CD4-positive, alpha-beta T cell treated with Interleukin-4 for 1 hour (primary cell): ENCODE results near the gene SRR.
A peak's percentile ranks its signal among the peaks of the same experiment; 100 is the strongest.
"Not testable (repeated sequence)": the region's sequence is repeated elsewhere in the genome, so short reads cannot be mapped to it uniquely, and the experiment has no call there.

Experiments
- DNase-seq, 2 donors: peaks; one replicate each; pipeline ENCODE4 v3.0.0-alpha.2; 2020 to 2022

Gene SRR

DNA sequence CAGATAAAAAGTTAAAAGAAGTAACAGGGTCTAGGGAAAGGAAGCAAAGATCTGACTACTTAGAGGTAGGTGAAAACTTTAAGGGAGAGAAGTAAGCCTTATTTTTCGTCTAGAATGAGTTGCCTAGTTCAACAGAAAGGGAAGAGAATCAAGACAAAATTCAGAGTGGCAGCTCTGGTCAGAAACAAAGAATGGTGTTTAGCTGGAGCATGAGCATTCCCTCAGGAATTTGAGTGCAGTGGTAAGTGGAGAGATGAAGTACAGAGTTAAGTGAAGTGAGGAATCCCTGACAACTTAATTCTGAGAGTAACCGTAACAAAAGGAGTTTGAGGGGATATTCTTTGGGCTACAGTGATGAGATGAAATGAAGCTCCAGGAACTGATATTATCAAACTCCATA is 11.7 kb upstream of the SRR start:
- DNase-seq = no peak

DNA sequence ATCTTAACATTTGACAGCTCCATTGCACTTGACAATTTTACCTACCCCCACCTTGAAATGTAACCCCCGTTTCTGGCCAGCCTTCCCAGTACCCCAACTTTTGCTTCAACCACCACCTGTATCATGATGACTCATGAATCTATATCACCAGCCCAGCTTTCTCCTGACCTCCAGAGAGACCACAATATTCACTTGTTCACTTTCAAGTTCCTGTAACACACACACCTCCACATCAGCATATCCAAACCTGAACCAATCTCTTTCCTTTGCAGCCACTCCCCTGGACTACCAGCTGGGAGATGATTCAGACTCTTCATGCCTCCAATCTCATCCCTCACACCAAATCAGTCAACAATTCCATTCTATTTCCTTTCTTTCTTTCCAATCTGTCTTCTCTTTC is 8.2 kb upstream of the SRR start:
- DNase-seq = no peak

DNA sequence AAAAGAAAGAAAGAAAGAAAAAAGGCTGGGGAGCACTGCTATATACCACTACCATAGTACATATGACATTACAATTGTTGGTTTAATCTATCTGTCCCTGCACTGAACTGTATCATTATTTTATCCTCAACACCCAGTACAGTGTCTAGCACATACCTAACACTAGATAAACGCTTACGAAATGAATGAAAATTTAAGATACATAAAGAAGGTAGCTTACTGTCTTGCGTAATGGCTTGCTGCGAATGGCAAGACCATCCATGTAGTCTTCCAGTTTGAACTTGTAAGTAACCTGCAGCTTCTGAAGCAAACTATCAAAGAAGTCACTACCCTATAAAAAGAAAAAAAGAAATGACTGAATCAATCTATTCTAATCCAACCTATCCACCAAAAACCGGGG is 6.7 kb upstream of the SRR start:
- no peak for DNase-seq

DNA sequence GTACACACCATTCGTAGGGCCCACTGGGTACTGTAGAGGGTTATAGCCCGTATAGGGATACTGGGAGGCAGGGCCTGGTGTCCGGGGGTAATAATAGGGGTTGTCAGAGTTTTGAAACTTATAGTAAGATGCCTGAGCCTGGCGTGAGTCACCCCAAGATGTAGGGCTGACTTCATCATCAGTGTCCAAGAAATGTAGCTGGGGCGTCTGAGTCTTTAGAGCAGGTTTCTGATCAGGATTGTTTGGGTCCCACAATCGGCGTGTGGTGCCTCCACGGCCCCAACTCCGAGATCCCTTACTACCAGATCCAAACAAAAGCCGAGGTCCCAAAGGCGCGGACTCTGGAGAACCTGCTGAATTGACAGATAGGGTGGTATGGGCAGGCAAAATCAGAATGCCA is 4.6 kb upstream of the SRR start:
- no peak for DNase-seq

DNA sequence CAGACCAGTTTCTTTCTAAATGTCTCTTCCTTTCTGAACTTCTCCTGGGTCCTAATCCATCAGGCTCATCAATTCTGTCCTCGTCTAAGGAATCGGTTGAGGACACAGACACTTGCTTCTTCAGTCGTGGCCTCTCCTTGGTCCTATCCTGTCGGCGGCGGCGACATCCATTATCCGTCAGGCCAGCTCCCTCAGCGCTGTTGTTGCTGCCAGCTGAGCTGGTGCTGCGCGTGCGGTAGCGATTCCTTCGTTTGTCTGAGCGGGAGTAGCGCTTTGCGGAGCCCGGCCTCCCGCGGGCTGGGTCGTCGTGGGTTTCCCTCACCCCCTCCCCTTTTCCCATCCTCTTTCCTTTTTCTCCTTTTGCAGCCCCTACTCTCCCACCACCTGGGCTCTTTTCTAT is 4.0 kb upstream of the SRR start:
- DNase-seq = no peak

DNA sequence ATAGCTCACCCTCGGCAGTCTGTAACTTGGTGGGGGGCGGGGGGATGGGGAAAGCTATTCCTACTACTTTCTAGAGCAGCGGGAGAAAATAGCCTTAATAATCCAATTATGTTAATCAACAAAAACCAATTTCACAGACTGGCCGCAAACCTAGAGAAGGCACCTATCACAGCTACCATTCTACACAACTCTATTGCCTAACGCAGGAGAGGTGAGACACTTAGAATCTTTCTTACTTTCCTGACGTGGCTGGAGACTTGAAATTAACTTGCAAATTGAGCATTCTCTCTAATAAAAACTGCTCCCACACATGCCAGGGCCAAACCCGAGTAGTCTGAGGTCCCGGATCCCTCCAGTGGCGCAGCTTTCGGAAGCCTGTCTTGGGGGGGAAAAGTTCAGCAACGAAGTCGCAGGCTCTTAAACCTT is 959 bp upstream of the SRR start:
- DNase-seq = peak in 1 of 2 donors; percentile 25

DNA sequence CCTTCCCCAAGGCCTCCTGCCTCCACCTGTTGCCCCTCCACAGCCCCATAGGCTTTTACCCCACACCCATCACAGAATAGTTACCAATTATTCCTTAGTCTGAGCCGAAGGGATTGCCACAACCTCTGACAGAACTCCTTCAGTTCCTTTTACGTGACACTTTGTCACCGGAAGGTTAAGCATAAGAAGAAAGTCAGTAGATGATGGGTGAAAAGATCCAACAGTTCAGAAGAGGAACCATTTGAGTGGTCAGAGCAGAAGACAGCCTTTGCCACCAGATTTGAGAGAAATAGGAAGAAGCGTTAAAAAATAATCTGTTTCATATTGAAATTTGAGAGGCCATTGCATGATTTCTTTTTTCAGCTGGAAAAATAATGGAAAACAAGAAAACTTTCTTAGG is 1.2 kb downstream of the SRR start:
- DNase-seq = no peak

DNA sequence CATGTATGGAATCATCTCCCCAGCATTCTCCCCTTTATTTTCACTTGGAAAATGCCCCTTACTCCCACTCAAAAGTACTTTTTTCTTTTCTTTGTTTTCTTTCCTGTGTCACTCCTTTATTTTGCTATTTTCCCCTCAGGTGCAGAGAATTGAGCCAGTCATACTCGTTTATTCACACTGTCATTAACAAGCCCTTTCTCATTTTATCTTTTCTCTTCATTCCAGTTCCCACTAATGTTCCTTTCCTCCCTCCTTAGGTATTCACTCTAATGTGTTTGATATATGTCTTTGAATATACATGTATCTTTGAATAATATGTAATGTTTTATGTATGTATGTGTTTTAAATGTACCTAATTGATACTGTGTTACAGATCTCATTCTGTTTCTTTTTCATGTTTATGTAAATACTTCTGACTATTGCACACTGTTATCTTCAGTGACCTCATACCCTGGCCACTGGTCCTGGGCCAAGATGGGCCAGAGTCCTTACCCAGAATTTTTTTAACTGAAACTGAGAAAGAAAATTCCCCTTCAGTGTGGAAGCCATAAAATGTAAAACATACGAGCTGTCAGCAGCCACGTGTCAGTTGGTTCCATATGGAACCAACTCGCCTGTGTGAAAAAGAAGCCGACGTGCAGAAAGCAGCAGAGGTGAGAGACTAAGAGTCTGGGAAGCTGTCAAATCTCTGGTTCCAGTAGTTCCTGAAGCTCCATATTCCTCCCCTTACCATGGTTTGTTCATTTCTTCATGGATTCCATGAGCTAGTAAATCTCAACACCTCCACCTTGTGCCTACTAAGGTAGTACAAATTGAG is 5.8 kb downstream of the SRR start:
- DNase-seq = no peak

DNA sequence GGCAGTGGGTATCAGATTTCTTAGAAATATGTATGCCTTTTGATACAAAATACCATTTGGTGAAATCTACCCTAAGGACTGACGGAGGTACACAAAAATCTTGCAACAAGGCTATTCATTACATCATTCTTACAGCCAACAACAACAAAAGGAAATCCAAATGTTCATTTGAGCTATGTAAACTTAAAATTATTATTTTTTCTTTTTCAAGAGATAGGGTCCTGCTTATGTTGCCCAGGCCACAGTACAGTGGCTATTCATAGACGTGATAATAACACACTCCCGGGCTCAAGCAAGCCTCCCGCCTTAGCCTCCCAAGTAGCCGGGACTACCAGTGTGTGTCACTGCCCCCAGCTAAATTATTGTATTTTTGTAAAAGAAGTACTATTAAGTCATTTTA is 9.0 kb downstream of the SRR start:
- no peak for DNase-seq

DNA sequence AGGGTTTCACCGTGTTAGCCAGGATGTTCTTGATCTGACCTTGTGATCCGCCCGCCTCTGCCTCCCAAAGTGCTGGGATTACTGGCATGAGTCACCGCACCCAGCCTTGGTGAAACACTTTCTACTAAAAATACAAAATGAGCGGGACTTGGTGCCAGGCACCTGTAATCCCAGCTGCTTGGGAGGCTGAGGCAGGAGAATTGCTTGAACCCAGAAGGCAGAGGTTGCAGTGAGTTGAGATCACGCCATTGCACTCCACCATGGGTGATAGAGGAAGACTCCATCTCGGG is 13.1 kb downstream of the SRR start:
- DNase-seq = not testable (repeated sequence)

DNA sequence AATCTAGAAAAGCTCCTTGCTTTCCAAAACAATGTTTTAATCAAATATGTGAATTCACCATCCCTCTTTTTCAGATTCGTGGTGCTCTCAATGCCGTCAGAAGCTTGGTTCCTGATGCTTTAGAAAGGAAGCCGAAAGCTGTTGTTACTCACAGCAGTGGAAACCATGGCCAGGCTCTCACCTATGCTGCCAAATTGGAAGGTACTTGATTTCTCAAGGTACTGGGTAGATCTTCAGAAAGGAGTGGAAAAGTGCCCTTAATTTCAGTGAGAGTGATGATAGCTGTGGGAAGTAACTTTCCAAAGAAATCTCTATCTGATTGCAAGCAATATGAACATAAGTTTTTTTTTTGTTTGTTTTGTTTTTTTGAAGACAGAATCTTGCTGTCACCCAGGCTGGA is 14.0 kb downstream of the SRR start:
- DNase-seq = no peak

DNA sequence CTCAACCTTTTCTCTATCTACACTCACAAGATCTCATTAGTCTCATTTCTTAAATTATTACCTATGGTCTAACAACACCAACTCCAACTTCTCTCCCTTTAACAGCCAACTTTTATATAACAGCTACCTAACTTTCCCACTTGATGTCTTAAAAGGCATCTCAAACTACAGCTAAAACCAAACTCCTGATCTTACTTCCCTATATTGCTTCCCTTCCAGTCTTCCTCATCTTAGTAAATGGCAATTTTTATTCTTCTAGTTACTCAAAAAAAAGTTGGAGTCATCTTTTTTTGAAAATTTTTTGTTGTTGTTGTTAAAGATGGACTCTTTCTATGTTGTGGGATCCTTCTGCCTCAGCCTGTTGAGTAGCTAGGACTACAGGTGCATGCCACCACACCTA is 15.3 kb downstream of the SRR start:
- no peak for DNase-seq

DNA sequence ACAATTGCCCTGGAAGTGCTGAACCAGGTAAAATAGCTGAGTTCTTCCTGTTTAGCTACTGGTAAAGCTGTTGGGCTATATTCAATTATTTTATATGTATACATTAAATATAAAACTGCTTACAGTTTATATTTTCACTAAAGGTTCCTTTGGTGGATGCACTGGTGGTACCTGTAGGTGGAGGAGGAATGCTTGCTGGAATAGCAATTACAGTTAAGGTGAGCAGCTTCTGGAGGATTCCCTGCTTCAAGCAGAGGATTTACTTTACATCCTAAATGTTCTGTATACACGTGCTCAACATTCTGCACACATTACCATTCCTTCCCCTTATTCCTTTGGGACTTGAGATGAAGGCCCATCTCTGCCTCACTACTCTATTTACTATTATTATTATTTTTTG is 17.6 kb downstream of the SRR start:
- DNase-seq = no peak

DNA sequence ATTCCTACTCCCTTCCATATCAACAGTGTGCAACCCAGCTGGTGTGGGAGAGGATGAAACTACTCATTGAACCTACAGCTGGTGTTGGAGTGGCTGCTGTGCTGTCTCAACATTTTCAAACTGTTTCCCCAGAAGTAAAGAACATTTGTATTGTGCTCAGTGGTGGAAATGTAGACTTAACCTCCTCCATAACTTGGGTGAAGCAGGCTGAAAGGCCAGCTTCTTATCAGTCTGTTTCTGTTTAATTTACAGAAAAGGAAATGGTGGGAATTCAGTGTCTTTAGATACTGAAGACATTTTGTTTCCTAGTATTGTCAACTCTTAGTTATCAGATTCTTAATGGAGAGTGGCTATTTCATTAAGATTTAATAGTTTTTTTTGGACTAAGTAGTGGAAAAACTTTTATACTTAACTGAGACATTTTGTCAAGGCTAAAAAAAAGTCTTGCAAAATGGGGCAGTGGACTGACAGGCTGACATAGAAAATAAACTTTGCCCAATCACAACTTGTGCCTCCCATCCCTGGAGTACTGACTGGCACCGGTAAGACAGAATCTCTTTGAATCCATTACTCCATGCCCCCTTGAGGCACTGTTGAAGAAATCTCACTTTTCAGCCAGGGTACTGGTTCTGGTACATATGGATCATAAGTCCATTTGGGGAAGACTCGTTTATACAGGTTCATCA is 20.0 kb downstream of the SRR start:
- no peak for DNase-seq

DNA sequence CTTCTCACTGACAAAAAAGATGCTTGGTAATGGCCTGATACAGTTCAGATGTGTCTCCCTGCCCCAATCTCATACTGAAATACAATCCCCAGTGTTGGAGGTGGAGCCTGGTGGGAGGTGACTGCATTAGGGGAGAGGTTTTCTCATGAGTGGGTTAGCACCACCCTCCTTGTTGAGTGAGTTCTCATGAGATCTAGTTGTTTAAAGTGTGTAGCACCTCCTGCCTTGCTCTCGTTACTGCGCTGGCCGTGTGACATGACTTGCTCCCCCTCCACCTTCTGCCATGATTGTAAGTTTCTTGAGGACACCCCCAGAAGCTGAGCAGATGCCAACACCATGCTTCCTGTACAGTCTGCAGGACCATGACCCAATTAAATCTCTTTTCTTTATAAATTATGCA is 27.6 kb downstream of the SRR start:
- DNase-seq = no peak

DNA sequence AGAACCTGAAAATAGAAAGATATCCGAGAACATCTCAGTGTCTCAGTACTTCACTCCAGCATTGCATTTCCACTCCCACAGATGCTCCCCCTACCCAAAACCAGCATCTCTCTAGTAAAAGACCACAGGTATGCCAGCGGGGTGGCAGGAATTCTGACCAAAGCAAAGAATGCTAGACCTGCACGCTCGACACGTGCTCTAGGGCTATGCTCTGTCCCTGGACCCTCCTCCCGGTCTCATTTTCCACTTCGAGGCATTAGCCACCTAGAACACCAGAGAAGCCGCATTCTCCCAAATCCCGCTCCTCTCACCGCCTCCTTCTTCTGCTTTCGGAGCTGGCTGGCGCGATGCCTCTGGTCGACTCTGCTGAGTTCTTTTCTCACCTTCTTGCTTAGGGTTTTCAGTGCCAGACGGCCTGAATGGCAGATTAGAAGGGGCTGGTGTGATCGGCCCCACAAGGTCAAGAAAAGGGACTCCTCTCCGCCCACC is 32.0 kb downstream of the SRR start:
- DNase-seq = no peak

DNA sequence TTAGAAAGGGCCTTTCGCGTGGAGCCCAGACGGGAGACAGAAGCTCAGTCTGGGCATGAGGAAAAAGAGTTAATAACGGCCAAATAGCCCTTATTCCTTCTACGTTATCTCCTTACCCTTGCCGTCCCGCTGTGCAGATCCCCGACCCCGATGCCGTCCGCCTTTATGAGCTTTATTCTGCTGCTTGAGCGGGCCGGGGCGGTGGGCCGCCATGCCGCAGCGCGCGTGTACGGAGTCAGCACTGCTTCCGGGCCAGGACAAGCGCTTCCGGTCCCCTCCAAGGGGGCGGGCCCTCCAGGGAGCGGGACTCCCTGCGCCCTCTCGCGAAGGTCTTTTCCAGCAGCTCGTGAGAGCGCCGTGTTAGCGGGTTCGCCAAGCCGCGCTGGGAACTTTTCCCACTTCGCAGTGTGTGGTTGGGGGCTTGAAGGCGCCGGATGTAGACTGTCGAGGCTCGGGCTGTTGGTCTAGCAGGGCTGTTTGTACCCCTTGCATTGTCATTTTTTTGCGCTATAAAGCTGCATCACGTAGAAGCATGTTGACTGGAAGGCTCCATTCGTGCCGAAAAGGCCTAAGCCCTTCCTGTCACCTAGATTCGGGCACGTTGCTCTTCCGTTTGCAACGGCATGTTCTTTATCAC is 32.6 kb downstream of the SRR start, which contains the start of gene TSR1:
TSS of gene TSR1 (minus strand) at position 243 of the 637 bp plus-strand sequence. CDS start at position 213, 30 bp downstream.
- peak; percentile 83 to 85 for DNase-seq

DNA sequence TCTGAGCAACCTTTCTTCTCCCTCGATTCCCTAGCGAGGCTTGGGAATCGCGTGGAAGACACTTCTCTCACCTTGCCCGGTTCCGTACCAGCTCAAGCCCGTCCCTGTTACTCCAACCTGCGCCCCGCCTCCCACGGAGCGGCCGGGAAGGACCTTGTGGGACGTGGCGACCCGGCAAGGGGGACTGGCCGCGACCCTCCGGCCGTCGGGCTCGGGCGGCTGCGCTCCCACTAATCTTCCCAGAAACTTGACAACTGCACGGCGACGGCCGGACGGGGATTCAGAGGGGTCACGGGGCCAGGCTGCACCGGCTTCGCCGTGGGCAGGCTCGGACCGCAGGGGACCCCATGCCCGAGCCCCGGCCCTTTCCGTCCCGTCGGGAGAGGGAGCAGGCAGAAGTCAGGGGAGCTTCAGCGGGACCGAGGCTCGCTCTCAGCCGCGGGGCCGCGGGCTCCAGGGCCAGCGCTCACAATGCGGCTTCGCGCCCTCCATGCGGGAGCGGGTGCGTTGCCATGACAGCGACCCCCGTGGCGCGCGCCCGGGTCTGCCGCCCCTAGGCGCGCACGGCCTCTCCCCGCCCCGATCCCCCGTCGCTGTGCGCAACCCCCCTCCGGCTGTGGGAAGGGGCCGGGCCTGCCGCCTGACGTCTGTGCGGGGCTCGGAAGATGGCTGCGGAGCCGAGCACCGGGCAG is 33.2 kb downstream of the SRR start, which contains the start of gene SGSM2:
TSS of gene SGSM2 (plus strand) at position 650 of the 692 bp plus-strand sequence. CDS start 188 bp downstream, outside the sequence.
- DNase-seq = peak; percentile 71 to 78

DNA sequence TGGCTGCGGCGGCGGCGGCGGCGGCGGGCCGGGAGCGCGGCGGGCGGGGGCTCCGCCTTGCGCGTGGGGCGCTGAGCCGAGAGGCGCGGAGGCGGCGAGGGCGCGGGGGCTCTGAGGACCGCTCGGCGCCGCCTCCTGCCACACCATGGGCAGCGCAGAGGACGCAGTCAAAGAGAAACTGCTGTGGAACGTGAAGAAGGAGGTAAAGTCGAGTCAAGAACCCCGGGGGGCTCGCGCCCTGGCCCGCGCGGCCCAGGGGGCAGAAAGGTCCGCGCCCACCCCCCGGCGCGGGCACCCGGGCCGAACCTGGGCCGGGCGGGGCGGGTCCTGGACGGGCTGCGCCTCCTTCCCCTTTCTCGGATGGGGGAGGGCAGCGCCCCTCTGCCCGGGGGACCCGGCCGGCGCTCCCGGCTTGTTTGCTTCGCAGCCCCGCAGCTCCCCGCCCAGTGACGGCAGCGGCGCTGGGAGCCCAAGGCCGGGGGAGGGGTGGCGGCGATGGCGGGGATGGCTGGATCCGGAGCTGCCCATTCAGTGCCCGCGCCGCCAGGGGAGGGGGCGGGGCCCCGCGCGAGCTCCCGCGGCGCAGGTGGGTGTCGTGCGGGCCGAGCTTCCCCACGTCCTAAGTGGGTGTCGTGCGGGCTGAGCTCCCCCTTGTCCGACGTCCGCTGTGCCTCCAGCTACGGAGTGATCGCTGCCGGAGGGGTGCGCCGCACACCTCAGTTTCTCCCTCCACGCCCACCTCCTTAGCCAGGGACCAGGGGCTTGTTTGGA is 34.0 kb downstream of the SRR start:
- peak; percentile 45 to 60 for DNase-seq

DNA sequence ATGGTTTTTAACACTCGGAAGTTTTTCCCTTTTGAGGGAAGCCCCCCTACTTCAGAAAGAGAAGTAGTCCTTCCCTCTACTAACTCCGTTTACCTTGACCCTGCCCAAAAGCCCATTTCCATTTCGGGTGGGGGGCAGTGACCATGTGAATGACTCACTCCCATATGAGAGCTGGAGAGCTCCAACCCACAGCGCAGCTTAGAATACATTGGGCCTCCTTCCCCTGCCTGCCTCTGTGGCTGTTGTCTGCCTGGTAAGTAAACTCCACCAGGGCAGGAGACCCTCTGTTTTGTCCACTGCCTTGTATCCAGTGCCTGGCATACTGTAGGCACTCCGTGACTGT is 34.5 kb downstream of the SRR start:
- no peak for DNase-seq

DNA sequence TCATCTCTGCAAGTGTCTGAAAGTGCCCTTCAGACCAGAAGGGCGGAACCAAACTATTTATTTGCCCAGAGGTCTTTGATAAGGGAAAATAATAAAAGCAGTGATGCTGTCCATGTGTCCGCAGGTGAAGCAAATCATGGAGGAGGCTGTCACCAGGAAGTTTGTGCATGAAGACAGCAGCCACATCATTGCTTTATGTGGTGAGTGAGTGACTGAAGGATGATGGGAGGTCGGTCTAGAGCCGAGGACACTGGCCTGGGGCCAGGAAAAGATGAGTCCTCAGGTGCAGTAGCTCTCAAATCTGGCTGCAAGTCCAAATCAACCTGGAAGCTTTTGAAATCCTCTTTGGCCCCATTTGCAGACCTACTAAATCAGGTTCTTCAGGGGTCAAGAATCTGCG is 39.7 kb downstream of the SRR start:
- DNase-seq = no peak

DNA sequence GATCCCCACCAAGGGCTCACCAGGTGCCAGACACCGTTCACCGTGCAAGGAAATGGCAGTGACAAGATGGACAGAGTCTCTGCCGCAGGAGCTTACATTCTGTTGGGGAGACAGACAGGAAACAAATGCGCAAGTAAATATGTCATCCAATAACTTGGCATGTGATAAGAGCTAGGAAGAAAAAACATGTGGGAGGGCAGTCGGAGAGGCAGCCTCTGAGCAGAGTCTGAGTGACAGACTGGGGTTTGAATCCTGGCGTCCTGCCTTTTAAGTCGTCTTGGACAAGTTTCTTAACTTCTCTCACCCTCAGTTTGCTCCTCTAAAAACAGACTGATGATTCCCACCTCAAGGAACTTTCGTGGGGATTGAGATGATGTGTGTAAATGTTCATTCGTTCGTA is 40.8 kb downstream of the SRR start:
- no peak for DNase-seq

DNA sequence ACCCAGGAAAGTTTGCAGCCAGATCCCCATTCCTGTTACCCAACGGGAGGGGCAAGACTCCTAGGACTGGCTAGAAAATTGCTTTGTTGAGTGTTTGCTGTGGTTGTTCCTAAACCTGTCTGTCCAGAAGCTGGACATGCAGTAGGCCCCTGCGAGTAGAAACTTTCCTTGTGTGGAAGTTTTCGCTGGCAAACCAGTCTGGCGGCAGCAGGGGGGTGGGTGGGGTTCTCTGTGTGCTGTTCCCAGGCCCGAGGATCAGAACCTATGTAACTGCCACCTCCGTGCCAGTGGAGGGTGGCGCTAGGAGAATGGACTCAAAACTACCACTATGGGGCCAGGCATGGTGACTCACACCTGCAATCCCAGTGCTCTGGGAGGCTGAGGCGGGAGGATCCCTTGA is 42.7 kb downstream of the SRR start:
- no peak for DNase-seq
